HG03045 (cell line): ENCODE measurements around the gene TMEM108.

Source experiments
- ATAC-seq: cut with Tn5 transposase; IDR thresholded peaks from one replicate; pipeline ENCODE4 v1.9.1; 2021; ENCODE audit warnings: mild to moderate bottlenecking, moderate library complexity; ENCODE audit not compliant: unreplicated experiment

Gene TMEM108

DNA sequence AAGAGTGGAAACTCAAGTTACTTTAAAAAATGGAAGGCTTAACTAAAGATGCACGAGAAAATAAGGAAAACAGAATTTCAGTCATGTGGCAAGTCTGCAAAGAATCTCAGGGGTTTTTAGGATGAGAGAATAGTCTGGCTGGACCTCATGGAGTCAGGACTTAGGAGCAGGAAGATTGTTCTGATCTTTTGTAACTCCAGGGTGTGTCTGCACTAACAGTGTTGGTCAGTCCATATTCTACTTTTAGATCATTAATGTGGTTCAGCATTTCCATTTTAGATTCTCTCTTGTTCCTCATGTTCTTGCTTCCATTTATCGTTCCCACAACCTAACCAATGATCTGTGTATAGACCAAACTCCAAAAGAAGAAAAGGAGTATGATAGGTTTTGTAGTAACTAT, 15.3 kb downstream of the TMEM108 start:
- ATAC-seq: no peak

DNA sequence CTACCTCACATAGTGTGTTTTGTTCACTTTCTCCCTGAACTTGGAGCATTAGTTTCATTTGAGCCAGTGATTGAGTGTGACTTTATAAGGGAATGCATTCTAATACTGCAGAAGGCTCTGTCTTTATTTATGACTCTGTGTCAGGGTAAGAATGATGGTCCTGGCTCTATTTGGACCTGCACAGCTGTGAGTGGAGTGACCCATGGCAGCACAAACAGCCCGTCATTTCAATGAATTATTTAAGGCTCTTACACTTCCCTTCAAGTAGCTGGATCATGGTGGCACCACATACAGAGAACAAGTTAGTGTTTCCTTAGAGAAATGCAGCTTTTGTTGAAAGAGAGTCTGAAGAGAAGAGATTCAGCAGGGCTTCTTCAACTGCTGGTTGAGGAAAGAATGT, 16.4 kb downstream of the TMEM108 start:
- ATAC-seq: no peak

- ATAC-seq: no peak
These were observed 17.1 kb downstream of the TMEM108 start for GRCh38 chr3:133055339-133055738.

GRCh38 chr3:133058243-133058642, 20.1 kb downstream of the TMEM108 start:
- no peak for ATAC-seq

GRCh38 chr3:133058831-133059230, 20.6 kb downstream of the TMEM108 start:
- no peak for ATAC-seq

- no peak for ATAC-seq
These were observed 27.2 kb downstream of the TMEM108 start for GRCh38 chr3:133065193-133065961.

DNA sequence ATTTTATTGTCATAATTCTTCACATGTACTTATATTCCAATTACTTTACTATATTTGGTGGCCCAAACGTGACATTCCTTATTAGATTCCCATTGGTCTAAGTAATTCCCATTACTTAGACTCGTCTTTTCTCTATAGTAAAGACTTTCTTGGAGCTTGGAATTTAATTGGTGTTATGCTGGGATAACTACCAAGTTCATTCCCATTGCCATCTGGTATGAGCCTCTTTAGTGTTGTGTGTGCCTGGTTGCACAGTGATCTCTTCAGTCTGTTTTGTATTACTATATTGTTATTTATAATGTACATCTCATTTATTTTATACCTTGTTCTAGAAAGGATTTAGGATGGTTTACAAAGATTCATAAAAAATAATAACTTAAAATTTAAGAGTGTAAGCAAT, 27.8 kb downstream of the TMEM108 start:
- ATAC-seq: no peak

DNA sequence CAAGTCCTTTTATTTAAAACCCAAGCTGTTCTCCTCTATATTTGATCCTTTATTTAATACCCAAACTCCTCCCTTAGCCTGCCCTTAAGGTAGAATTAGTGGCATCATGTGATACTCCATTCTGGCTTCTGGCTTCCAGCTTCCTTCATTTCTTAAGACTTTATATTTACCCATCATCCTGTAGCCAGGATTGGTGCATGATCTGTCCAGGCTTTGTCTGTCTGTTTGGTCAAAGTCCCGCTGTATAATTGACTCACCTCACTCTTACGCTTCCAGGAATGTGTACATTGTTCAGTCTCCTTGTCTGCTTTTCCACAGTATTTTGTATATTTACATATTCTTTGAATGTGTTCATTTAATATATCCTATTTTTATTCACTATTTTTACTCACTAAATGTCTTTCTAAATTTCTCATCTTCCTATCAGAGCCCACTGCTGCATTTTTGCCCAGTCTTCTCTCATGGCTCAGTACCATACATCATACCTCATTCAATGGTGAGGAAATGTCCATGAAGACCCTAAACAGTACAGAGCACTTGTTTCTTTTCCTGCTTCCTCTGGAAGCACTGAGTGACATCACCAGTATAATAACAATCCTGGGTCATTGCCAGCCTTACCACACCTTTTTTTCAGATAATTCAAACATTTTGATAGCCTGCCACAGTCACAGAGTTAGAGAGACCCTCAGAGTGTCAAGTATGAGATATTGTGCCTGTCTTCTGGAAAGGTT, 31.5 kb downstream of the TMEM108 start:
- no peak for ATAC-seq

DNA sequence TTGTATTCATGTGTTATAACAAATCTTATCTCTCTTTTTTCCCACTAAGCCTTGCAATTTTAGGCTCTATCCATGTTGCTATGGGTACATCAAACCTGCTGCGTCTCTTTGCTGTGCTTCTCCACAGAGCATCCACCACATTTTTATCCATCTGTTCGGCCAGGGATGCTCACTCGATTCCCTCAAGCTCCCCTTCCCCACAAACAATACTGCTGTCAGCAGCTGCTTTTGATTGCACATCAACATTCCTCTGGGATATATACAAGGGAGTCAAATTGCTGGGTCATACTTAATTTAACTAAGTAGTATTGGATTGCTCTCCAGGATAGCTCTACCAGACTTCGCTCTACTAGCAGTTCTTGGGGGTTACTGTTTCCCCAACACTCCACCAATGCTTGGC, 36.8 kb downstream of the TMEM108 start:
- ATAC-seq: no peak

- ATAC-seq: no peak
These were observed 39.5 kb downstream of the TMEM108 start for GRCh38 chr3:133077688-133078087.

GRCh38 chr3:133079621-133080020, 41.4 kb downstream of the TMEM108 start:
- ATAC-seq: no peak

GRCh38 chr3:133081016-133081415, 42.8 kb downstream of the TMEM108 start:
- ATAC-seq: no peak

DNA sequence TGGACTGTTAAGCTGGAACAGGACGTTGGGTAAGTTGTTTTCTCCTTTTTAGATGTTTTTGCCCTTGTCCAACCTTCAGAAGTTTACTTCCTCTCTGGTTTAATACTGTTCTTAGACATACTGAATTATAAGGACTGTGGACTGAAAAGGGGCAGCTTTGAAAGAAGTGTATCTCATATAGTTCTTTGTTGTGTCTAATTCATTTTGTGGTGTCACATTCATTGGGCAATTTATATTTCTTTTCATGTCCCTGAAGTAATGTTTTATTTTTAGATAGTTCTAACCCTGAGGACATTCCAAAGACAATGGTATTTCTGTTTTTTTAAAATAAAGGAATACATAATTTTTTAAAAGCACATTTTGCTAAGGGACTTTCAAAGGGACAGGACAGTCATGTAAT, 45.2 kb downstream of the TMEM108 start:
- no peak for ATAC-seq

- ATAC-seq: no peak
These were observed 51.8 kb downstream of the TMEM108 start for GRCh38 chr3:133089906-133090485.

DNA sequence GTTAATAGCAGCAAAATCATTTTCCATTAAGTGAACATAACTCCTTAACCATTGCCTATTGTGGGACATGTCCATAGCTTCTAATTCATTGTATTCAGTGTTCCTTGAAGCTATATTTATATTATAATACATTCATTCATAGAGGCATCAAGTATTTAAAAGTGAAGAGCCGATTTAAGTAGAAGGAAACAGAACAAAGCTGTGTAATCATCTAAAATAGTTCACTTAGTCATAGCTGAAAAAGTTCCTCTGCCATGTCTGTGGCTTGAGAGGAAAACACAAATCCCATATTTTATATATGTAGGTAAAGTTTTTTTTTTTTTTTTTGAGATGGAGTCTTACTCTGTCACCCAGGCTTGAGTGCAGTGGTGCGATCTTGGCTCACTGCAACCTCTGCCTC, 54.5 kb downstream of the TMEM108 start:
- ATAC-seq: no peak

DNA sequence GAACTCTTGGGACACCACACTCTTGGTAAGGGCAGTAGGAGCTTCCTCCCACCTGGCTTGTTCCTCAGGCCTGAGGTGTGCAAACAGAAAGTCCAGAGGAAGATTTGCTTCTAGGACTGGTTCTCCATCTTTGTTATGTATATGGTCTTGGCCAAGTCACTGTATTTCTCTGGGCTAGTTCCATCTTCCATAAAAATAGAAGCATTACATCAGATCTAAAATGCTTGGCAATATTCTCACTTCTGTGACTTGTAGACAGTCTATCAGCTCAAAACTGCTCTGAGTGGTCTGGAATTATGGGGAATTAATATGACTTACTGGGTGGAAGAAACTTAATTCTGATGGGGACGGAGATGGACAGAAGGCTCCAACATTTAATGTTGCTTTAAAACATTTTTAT, 55.2 kb downstream of the TMEM108 start:
- ATAC-seq: no peak

- ATAC-seq: no peak
These were observed 58.9 kb downstream of the TMEM108 start for GRCh38 chr3:133096900-133097613.

GRCh38 chr3:133103706-133104105, 65.5 kb downstream of the TMEM108 start:
- no peak for ATAC-seq

DNA sequence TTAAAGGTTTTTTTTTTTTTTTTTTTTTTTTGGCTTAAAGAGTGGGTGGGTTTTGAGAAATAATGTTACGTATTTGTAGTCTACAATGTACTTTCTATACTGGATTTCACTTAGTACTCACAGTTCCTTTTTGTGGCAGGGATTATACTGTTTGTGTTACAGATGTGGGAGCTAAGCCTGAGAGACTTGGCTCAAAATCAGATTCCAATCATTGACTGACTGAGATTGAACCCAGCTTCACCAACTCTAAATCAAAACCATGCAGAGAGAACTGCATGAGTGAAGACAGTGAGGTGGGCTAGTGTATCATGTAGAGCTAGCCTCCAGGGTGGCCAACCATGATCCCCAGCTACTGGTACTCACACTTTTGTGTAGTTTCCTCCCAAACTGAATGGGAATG, 68.0 kb downstream of the TMEM108 start:
- no peak for ATAC-seq

- ATAC-seq: no peak
These were observed 74.5 kb downstream of the TMEM108 start for GRCh38 chr3:133112666-133113065.

GRCh38 chr3:133113526-133113925, 75.3 kb downstream of the TMEM108 start:
- ATAC-seq: no peak
